Tibial nerve (tissue), 4 donors: Measurements from ENCODE around the gene C2CD2L. TPM values are rescaled to one million over a fixed set of nuclear protein-coding genes. Genes with fewer than 3 reads are reported as not detected.
A peak's percentile ranks its signal among the peaks of the same experiment; 100 is the strongest.

Experiments
- DNase-seq, 2 donors: peaks; one replicate each; pipeline ENCODE4 v3.0.0-alpha.2; 2019; ENCODE audit warnings: low spot score in 2 of 2
- H3K27ac ChIP-seq, 4 donors: fragments of 200-600 bp; sonication (generic) in 3 of 4; one replicate each; pipeline ENCODE4 v1.5.1; 2017 to 2019; ENCODE audit warnings: mild to moderate bottlenecking in 1 of 4
- H3K27me3 ChIP-seq, 2 donors: fragments of 200-600 bp; sonication (generic) in 1 of 2; one replicate each; pipeline versions ENCODE4 v1.5.1 to v1.6.0; 2017 to 2019
- H3K36me3 ChIP-seq, 3 donors: fragments of 200-600 bp; sonication (generic); one replicate each; pipeline ENCODE4 v1.5.1; 2018 to 2019
- H3K4me1 ChIP-seq, 4 donors: fragments of 200-600 bp; sonication (generic) in 3 of 4; one replicate each; pipeline ENCODE4 v1.5.1; 2017 to 2019
- H3K4me3 ChIP-seq, 4 donors: fragments of 200-600 bp; sonication (generic) in 3 of 4; one replicate each; pipeline ENCODE4 v1.5.1; 2017 to 2019; ENCODE audit warnings: mild to moderate bottlenecking in 1 of 4, moderate library complexity in 1 of 4
- H3K9me3 ChIP-seq, 4 donors: fragments of 200-600 bp; sonication (generic) in 3 of 4; one replicate each; pipeline ENCODE4 v1.5.1; 2017 to 2019
- CTCF ChIP-seq, 5 experiments: fragments of 200-600 bp in 3 of 5; fragments of 450-650 bp in 2 of 5; sonication (generic) in 3 of 5; IDR thresholded peaks; one replicate each; pipeline ENCODE4 v1.5.1; 2016 to 2019; ENCODE audit warnings: antibody characterized with exemption in 5 of 5, mild to moderate bottlenecking in 3 of 5, moderate library complexity in 2 of 5
- EP300 ChIP-seq, 2 donors: sonication (generic); formaldehyde crosslinking; IDR thresholded peaks; one replicate each; pipeline ENCODE4 v1.6.1; 2017; ENCODE audit warnings: antibody characterized with exemption in 2 of 2, mild to moderate bottlenecking in 1 of 2
- POLR2A ChIP-seq, 2 donors: fragments of 450-650 bp; IDR thresholded peaks; one replicate each; pipeline ENCODE4 v1.6.1; 2017; ENCODE audit warnings: antibody characterized with exemption in 2 of 2, mild to moderate bottlenecking in 2 of 2, moderate library complexity in 2 of 2
- WGBS, 2 donors: methylation state at CpG; one replicate each; pipeline ENCODE4 v1.1.5; 2018; 5-methylcytosine and 5-hydroxymethylcytosine counted together
- total RNA-seq, 4 donors: library from RNA; depleted of rRNA; stranded (reverse); fragments of >200 nt; gene quantifications; one replicate each; pipeline ENCODE4 v1.1.0, GENCODE V29; 2016

The C2CD2L gene
- total RNA-seq, 4 donors from 2014 or later: 11.4 to 13.8 (median 12.3) TPM

- no peaks in the 10 kb centered on the region for H3K27me3 ChIP-seq
- H3K9me3 ChIP-seq: no peaks in the 10 kb centered on the region
- WGBS, 2 donors: 0 to 1% methylated on average over 48 of the region's 49 CpGs
- peaks cover 0 to 55% (median 12%) of the 10 kb centered on the region in 4 donors for H3K4me1 ChIP-seq
- peak within 1 kb of the TSS; percentile 57 to 93 (median 85) for H3K27ac ChIP-seq
- peak; percentile 92 to 93 for DNase-seq
- TF ChIP-seq EP300 (IDR thresholded peaks at IDR 0.05) (peak; percentile 93 to 95), CTCF (IDR thresholded peaks at IDR 0.05) (peak in 1 of 5 experiments; percentile 45), POLR2A (IDR thresholded peaks at IDR 0.05) (peak; percentile 47 to 63)
- H3K4me3 ChIP-seq: peak within 1 kb of the TSS; percentile 65 to 76 (median 70)
- peaks cover 0 to 34% (median 10%) of the 10 kb centered on the region in 3 donors for H3K36me3 ChIP-seq
Observed at GRCh38 chr11:119067371-119068222, 39.5 kb upstream of the C2CD2L start, which contains the start of gene VPS11. Gene VPS11, plus strand, starts transcription at chr11:119067818. Its CDS starts 6 bp downstream, at chr11:119067824.

GRCh38 chr11:119077839-119078238 is 29.3 kb upstream of the C2CD2L start:
- no peak for TF ChIP-seq EP300 (IDR thresholded peaks at IDR 0.05)
- no peak for TF ChIP-seq POLR2A (IDR thresholded peaks at IDR 0.05)
- no peak for TF ChIP-seq CTCF (IDR thresholded peaks at IDR 0.05)
- Histone ChIP-seq H3K36me3 (peaks cover 9 to 98% (median 53%) of the 10 kb centered on the region in 3 donors), H3K4me1 (peaks cover 0 to 18% (median 0%) of the 10 kb centered on the region in 4 donors), H3K4me3 (no peak overlapping the region), H3K27ac (no peak overlapping the region), H3K27me3 (no peaks in the 10 kb centered on the region), H3K9me3 (no peaks in the 10 kb centered on the region)
- 96 to 97% methylated on average over 11 of the region's 11 CpGs for WGBS, 2 donors
- DNase-seq: no peak

- 87 to 96% methylated on average over 19 of the region's 19 CpGs for WGBS, 2 donors
- Histone ChIP-seq H3K36me3 (peaks cover 6 to 88% (median 43%) of the 10 kb centered on the region in 3 donors), H3K27ac (no peak overlapping the region), H3K4me1 (peaks cover 0 to 18% (median 0%) of the 10 kb centered on the region in 4 donors), H3K4me3 (no peak overlapping the region), H3K27me3 (no peaks in the 10 kb centered on the region), H3K9me3 (no peaks in the 10 kb centered on the region)
- no peak for DNase-seq
- TF ChIP-seq CTCF (IDR thresholded peaks at IDR 0.05) (no peak), EP300 (IDR thresholded peaks at IDR 0.05) (no peak), POLR2A (IDR thresholded peaks at IDR 0.05) (no peak)
Observed at GRCh38 chr11:119078675-119079420, 28.3 kb upstream of the C2CD2L start.

- H3K27me3 ChIP-seq: no peaks in the 10 kb centered on the region
- H3K9me3 ChIP-seq: no peaks in the 10 kb centered on the region
- H3K36me3 ChIP-seq: peaks cover 3 to 60% (median 34%) of the 10 kb centered on the region in 3 donors
- no peak for TF ChIP-seq POLR2A (IDR thresholded peaks at IDR 0.05)
- peak in 1 of 2 donors; percentile 31 for TF ChIP-seq EP300 (IDR thresholded peaks at IDR 0.05)
- H3K27ac ChIP-seq: peak overlapping the region; percentile 27 to 80 (median 46)
- no peak for DNase-seq
- 27 to 47% methylated on average over 7 of the region's 7 CpGs for WGBS, 2 donors
- peaks cover 0 to 35% (median 10%) of the 10 kb centered on the region in 4 donors for H3K4me1 ChIP-seq
- no peak overlapping the region for H3K4me3 ChIP-seq
Observed at GRCh38 chr11:119081682-119082260, 25.4 kb upstream of the C2CD2L start.
